ENCODE measurements around the gene SCEL.
"Not testable (repeated sequence)": the region's sequence is repeated elsewhere in the genome, so short reads cannot be mapped to it uniquely, and the experiment has no call there.

The SCEL gene

GRCh38 chr13:77623806-77624205, 88.3 kb downstream of the SCEL start:
- H3K9ac ChIP-seq (ENCODE audit: insufficient read length) = no peak overlapping the region
- no peak overlapping the region for H3K4me3 ChIP-seq
- H3K27ac ChIP-seq = no peak overlapping the region
- TF ChIP-seq POLR2AphosphoS5 (IDR thresholded peaks at IDR 0.05; ENCODE audit: borderline replicate concordance, low read depth, low read length) (no peak), FOXP2 (optimal IDR thresholded peaks at IDR 0.05; ENCODE audit: control extremely low read depth, extremely low read length, insufficient read depth) (no peak), EZH2 (IDR thresholded peaks at IDR 0.05) (no peak)
- no peak for DNase-seq (ENCODE audit: low read depth, low spot score)
- H3K36me3 ChIP-seq (ENCODE audit: insufficient read depth, low read length) = no peaks in the 10 kb centered on the region
- H3K9me3 ChIP-seq (ENCODE audit: low read depth, low read length) = no peaks in the 10 kb centered on the region

DNA sequence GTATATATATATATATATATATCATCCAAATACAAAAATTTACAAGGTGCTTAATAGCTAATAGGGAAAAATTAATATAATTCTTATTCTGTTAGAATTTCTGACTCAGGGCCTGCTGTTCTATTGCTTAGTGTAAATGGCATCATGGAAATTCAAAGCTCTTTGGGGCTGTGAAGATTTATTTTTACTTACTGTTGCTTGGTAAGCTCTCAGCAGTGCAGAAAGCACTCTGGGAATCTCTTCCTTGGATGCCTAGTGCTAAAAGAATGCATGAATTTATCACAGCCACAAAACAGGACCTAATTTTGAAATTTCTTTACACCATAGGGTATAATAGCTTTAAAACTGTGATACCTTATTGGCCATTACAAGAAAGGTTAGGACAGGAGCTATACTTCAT, 92.7 kb downstream of the SCEL start:
- DNase-seq (ENCODE audit: low read depth, low spot score) = no peak
- H3K9me3 ChIP-seq (ENCODE audit: low read depth, low read length) = no peaks in the 10 kb centered on the region

DNA sequence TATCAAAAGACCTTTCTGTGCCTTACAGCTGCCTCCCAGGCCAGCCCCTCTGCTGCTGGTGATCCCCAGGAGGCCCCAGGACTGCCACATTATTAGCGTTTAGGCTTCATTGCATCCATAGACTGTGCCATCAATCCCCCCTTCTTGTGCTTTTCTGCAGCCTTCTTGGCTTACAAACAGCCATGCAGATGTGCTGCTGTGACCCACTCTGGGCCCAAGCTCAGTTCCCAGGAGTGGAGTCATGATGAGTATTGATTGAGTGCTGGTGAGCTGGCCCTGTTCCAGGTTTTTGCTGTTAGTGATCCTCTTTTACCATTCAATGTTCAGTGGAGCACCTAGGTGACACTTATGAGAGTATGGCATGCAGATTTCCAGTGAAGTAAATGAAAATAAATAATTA, 102.1 kb downstream of the SCEL start:
- Histone ChIP-seq H3K9me3 (ENCODE audit: low read depth, low read length) (no peaks in the 10 kb centered on the region), H3K4me3 (no peak overlapping the region), H3K36me3 (ENCODE audit: insufficient read depth, low read length) (no peaks in the 10 kb centered on the region), H3K9ac (ENCODE audit: insufficient read length) (no peak overlapping the region), H3K27ac (no peak overlapping the region)
- DNase-seq (ENCODE audit: low read depth, low spot score) = no peak
- TF ChIP-seq FOXP2 (optimal IDR thresholded peaks at IDR 0.05; ENCODE audit: control extremely low read depth, extremely low read length, insufficient read depth) (no peak), EZH2 (IDR thresholded peaks at IDR 0.05) (no peak), POLR2AphosphoS5 (IDR thresholded peaks at IDR 0.05; ENCODE audit: borderline replicate concordance, low read depth, low read length) (no peak)

More for the DNA sequence above, 92.7 kb downstream of the SCEL start:
- no peak for TF ChIP-seq FOXP2 (optimal IDR thresholded peaks at IDR 0.05; ENCODE audit: control extremely low read depth, extremely low read length, insufficient read depth)
- no peak for TF ChIP-seq POLR2AphosphoS5 (IDR thresholded peaks at IDR 0.05; ENCODE audit: borderline replicate concordance, low read depth, low read length)
- TF ChIP-seq EZH2 (IDR thresholded peaks at IDR 0.05) = no peak
- H3K27ac ChIP-seq = no peak overlapping the region
- no peaks in the 10 kb centered on the region for H3K36me3 ChIP-seq (ENCODE audit: insufficient read depth, low read length)
- no peak overlapping the region for H3K4me3 ChIP-seq
- H3K9ac ChIP-seq (ENCODE audit: insufficient read length) = no peak overlapping the region

GRCh38 chr13:77650409-77650808, 114.9 kb downstream of the SCEL start:
- Histone ChIP-seq H3K27ac (no peak overlapping the region), H3K36me3 (ENCODE audit: insufficient read depth, low read length) (no peaks in the 10 kb centered on the region), H3K4me3 (no peak overlapping the region), H3K9me3 (ENCODE audit: low read depth, low read length) (no peaks in the 10 kb centered on the region), H3K9ac (ENCODE audit: insufficient read length) (no peak overlapping the region)
- TF ChIP-seq EZH2 (IDR thresholded peaks at IDR 0.05) = no peak
- no peak for TF ChIP-seq POLR2AphosphoS5 (IDR thresholded peaks at IDR 0.05; ENCODE audit: borderline replicate concordance, low read depth, low read length)
- TF ChIP-seq FOXP2 (optimal IDR thresholded peaks at IDR 0.05; ENCODE audit: control extremely low read depth, extremely low read length, insufficient read depth) = no peak
- DNase-seq (ENCODE audit: low read depth, low spot score) = no peak

GRCh38 chr13:77653301-77653700, 117.8 kb downstream of the SCEL start:
- no peak overlapping the region for H3K27ac ChIP-seq
- no peaks in the 10 kb centered on the region for H3K36me3 ChIP-seq (ENCODE audit: insufficient read depth, low read length)
- H3K4me3 ChIP-seq = no peak overlapping the region
- no peak for TF ChIP-seq FOXP2 (optimal IDR thresholded peaks at IDR 0.05; ENCODE audit: control extremely low read depth, extremely low read length, insufficient read depth)
- peaks cover 4% of the 10 kb centered on the region for H3K9me3 ChIP-seq (ENCODE audit: low read depth, low read length)
- H3K9ac ChIP-seq (ENCODE audit: insufficient read length) = no peak overlapping the region
- no peak for DNase-seq (ENCODE audit: low read depth, low spot score)

- not testable (repeated sequence) for H3K36me3 ChIP-seq (ENCODE audit: insufficient read depth, low read length); DNase-seq (ENCODE audit: low read depth, low spot score); H3K9ac ChIP-seq (ENCODE audit: insufficient read length); H3K4me3 ChIP-seq; H3K27ac ChIP-seq; H3K9me3 ChIP-seq (ENCODE audit: low read depth, low read length)
Measured at GRCh38 chr13:77660016-77660415, 124.5 kb downstream of the SCEL start.

GRCh38 chr13:77660841-77661250, 125.3 kb downstream of the SCEL start:
- no peak overlapping the region for H3K9ac ChIP-seq (ENCODE audit: insufficient read length)
- TF ChIP-seq FOXP2 (optimal IDR thresholded peaks at IDR 0.05; ENCODE audit: control extremely low read depth, extremely low read length, insufficient read depth) (no peak), EZH2 (IDR thresholded peaks at IDR 0.05) (no peak), POLR2AphosphoS5 (IDR thresholded peaks at IDR 0.05; ENCODE audit: borderline replicate concordance, low read depth, low read length) (no peak)
- no peak overlapping the region for H3K4me3 ChIP-seq
- DNase-seq (ENCODE audit: low read depth, low spot score) = no peak
- peaks cover 3% of the 10 kb centered on the region for H3K9me3 ChIP-seq (ENCODE audit: low read depth, low read length)
- H3K27ac ChIP-seq = no peak overlapping the region
- no peaks in the 10 kb centered on the region for H3K36me3 ChIP-seq (ENCODE audit: insufficient read depth, low read length)

DNA sequence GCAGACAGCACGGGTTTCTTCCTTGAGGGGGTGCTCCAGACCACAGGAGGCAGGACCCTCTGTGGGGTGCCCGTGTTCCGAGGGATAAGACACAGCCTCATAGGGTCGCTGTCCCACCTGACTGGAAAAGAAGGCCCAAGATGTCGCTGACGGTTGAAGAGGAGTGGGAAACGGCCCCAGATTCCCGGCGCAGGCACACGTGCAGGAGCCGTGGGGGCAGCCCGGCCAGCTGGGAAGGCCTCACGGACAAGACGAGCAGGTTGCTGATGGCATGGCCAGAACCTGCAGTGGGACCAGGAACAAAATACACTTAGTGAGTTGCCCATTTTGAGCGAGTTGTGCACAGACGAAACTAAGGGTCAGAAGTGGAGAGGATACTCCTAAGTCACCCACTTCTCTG, 126.8 kb downstream of the SCEL start:
- not testable (repeated sequence) for H3K36me3 ChIP-seq (ENCODE audit: insufficient read depth, low read length); H3K27ac ChIP-seq; H3K9me3 ChIP-seq (ENCODE audit: low read depth, low read length); DNase-seq (ENCODE audit: low read depth, low spot score); H3K4me3 ChIP-seq; H3K9ac ChIP-seq (ENCODE audit: insufficient read length)

GRCh38 chr13:77662831-77663230, 127.3 kb downstream of the SCEL start:
- not testable (repeated sequence) for H3K9ac ChIP-seq (ENCODE audit: insufficient read length); H3K4me3 ChIP-seq; H3K27ac ChIP-seq; DNase-seq (ENCODE audit: low read depth, low spot score); H3K9me3 ChIP-seq (ENCODE audit: low read depth, low read length); H3K36me3 ChIP-seq (ENCODE audit: insufficient read depth, low read length)

DNA sequence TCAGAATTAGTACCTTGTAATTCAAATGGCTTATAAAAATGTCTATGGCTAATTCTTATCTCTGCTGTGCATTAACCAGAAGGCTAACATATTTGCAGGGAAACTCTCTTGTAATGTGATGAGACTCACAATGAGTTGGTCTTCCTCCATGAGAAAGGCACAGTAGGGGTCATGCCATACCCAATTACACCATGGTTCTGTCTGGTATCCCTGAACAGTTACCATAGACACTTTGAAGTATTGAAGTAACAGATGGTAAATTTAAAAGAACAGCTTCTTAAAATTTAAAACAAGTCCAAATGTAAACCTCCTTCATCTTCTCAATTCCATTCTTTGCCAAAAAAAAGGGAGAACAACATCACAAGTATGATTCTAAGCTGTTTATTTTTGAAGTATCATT, 139.3 kb downstream of the SCEL start:
- H3K9ac ChIP-seq (ENCODE audit: insufficient read length) = no peak overlapping the region
- no peak for DNase-seq (ENCODE audit: low read depth, low spot score)
- H3K36me3 ChIP-seq (ENCODE audit: insufficient read depth, low read length) = no peaks in the 10 kb centered on the region
- no peak overlapping the region for H3K27ac ChIP-seq
- TF ChIP-seq EZH2 (IDR thresholded peaks at IDR 0.05) = no peak
- TF ChIP-seq POLR2AphosphoS5 (IDR thresholded peaks at IDR 0.05; ENCODE audit: borderline replicate concordance, low read depth, low read length) = no peak
- TF ChIP-seq FOXP2 (optimal IDR thresholded peaks at IDR 0.05; ENCODE audit: control extremely low read depth, extremely low read length, insufficient read depth) = no peak
- H3K4me3 ChIP-seq = no peak overlapping the region
- no peaks in the 10 kb centered on the region for H3K9me3 ChIP-seq (ENCODE audit: low read depth, low read length)

Data from SK-N-MC (cell line).